Gastroesophageal sphincter (tissue), 4 donors: ENCODE measurements around the gene KLK11. TPM values are rescaled to one million over a fixed set of nuclear protein-coding genes. Genes with fewer than 3 reads are reported as not detected.

Experiments
- ATAC-seq: fragments of 150-250 bp; one replicate; pipeline ENCODE4 v1.9.1; 2016; ENCODE audit warnings: mild to moderate bottlenecking, moderate library complexity
- H3K27ac ChIP-seq, 4 donors: fragments of 200-600 bp; sonication (generic) in 3 of 4; 1 replicate in 3 of 4; 2 replicates in 1 of 4; pipeline ENCODE4 v1.5.1; 2016 to 2019
- H3K27me3 ChIP-seq: fragments of 200-600 bp; sonication (generic); one replicate; pipeline ENCODE4 v1.5.1; 2019
- H3K36me3 ChIP-seq, 2 donors: fragments of 200-600 bp; sonication (generic); one replicate each; pipeline ENCODE4 v1.5.1; 2019; ENCODE audit warnings: control low read depth in 1 of 2
- H3K4me1 ChIP-seq, 3 donors: fragments of 200-600 bp; sonication (generic); 1 replicate in 2 of 3; 2 replicates in 1 of 3; pipeline ENCODE4 v1.5.1; 2016 to 2019; ENCODE audit warnings: control low read depth in 2 of 3
- H3K4me3 ChIP-seq, 2 donors: fragments of 200-600 bp; sonication (generic); one replicate each; pipeline ENCODE4 v1.5.1; 2019; ENCODE audit warnings: mild to moderate bottlenecking in 1 of 2, moderate library complexity in 1 of 2
- H3K9me3 ChIP-seq, 3 donors: fragments of 200-600 bp; sonication (generic); one replicate each; pipeline ENCODE4 v1.5.1; 2017 to 2019; ENCODE audit warnings: control low read depth in 2 of 3
- CTCF ChIP-seq, 4 experiments: fragments of 200-600 bp in 2 of 4; fragments of 450-650 bp in 2 of 4; sonication (generic) in 1 of 4; IDR thresholded peaks; one replicate each; pipeline ENCODE4 v1.5.1; 2017 to 2019; ENCODE audit warnings: antibody characterized with exemption in 4 of 4, mild to moderate bottlenecking in 2 of 4, moderate library complexity in 2 of 4
- EP300 ChIP-seq: sonication (generic); formaldehyde crosslinking; IDR thresholded peaks from one replicate; pipeline ENCODE4 v1.6.1; 2017; ENCODE audit warnings: antibody characterized with exemption, mild to moderate bottlenecking
- POLR2A ChIP-seq, 2 donors: fragments of 450-650 bp; IDR thresholded peaks; one replicate each; pipeline ENCODE4 v1.6.1; 2017; ENCODE audit warnings: antibody characterized with exemption in 2 of 2, mild to moderate bottlenecking in 2 of 2, moderate library complexity in 1 of 2
- POLR2AphosphoS5 ChIP-seq: sonication (generic); formaldehyde crosslinking; IDR thresholded peaks from one replicate; pipeline ENCODE4 v1.6.1; 2017; ENCODE audit warnings: antibody characterized with exemption
- WGBS, 2 donors: methylation state at CpG; one replicate each; pipeline ENCODE4 v1.1.5; 2018; ENCODE audit warnings: low coverage in 1 of 2; 5-methylcytosine and 5-hydroxymethylcytosine counted together
- total RNA-seq, 4 donors: library from RNA; depleted of rRNA; stranded (reverse); fragments of >200 nt; gene quantifications; one replicate each; pipeline ENCODE4 v1.1.0, GENCODE V29; 2016

Gene KLK11
- total RNA-seq, 4 donors from 2014 or later, result 0.78 to 12.3 TPM; not detected in 2

- TF ChIP-seq CTCF (IDR thresholded peaks at IDR 0.05) (no peak), EP300 (no peak), POLR2A (IDR thresholded peaks at IDR 0.05) (no peak), POLR2AphosphoS5 (no peak)
- Histone ChIP-seq H3K4me3 (no peak within 1 kb of the TSS), H3K36me3 (no peaks in the 10 kb centered on the region), H3K4me1 (no peaks in the 10 kb centered on the region), H3K27ac (no peak within 1 kb of the TSS), H3K27me3 (peaks cover 84% of the 10 kb centered on the region), H3K9me3 (peaks cover 0 to 4% (median 0%) of the 10 kb centered on the region in 3 donors)
- ATAC-seq, result no peak
- WGBS, 2 donors, result 11% methylated on average over 9 of the region's 28 CpGs; no CpG with 5 or more reads in 1 of the 2 donors
Observed at GRCh38 chr19:50983625-50984292, 42.7 kb downstream of the KLK11 start, which contains the start of gene KLK7. Gene KLK7, minus strand, starts transcription at chr19:50983917. Its CDS starts 1,518 bp downstream, at chr19:50982399.

GRCh38 chr19:50982186-50982585 lies 44.2 kb downstream of the KLK11 start:
- no peaks in the 10 kb centered on the region for H3K4me1 ChIP-seq
- WGBS, 2 donors, result 35 to 65% methylated on average over 2 of the region's 4 CpGs
- ATAC-seq, result no peak
- peaks cover 0 to 4% (median 0%) of the 10 kb centered on the region in 3 donors for H3K9me3 ChIP-seq
- TF ChIP-seq POLR2A (IDR thresholded peaks at IDR 0.05), result no peak
- no peak for TF ChIP-seq POLR2AphosphoS5
- TF ChIP-seq CTCF (IDR thresholded peaks at IDR 0.05), result no peak
- TF ChIP-seq EP300, result no peak
- no peak overlapping the region for H3K27ac ChIP-seq
- H3K36me3 ChIP-seq, result no peaks in the 10 kb centered on the region
- peaks cover 88% of the 10 kb centered on the region for H3K27me3 ChIP-seq
- H3K4me3 ChIP-seq, result no peak overlapping the region

GRCh38 chr19:50981587-50982146 lies 44.7 kb downstream of the KLK11 start:
- H3K4me1 ChIP-seq, result no peaks in the 10 kb centered on the region
- TF ChIP-seq POLR2AphosphoS5, result no peak
- TF ChIP-seq POLR2A (IDR thresholded peaks at IDR 0.05), result no peak
- no peak for TF ChIP-seq EP300
- no peak for TF ChIP-seq CTCF (IDR thresholded peaks at IDR 0.05)
- peaks cover 91% of the 10 kb centered on the region for H3K27me3 ChIP-seq
- no peak overlapping the region for H3K4me3 ChIP-seq
- no peak for ATAC-seq
- H3K27ac ChIP-seq, result no peak overlapping the region
- 48% methylated on average over 6 to 7 of the region's 11 CpGs for WGBS, 2 donors
- H3K36me3 ChIP-seq, result no peaks in the 10 kb centered on the region
- H3K9me3 ChIP-seq, result peaks cover 0 to 4% (median 0%) of the 10 kb centered on the region in 3 donors

GRCh38 chr19:50980208-50980607 lies 46.2 kb downstream of the KLK11 start:
- ATAC-seq, result no peak
- Histone ChIP-seq H3K9me3 (no peaks in the 10 kb centered on the region), H3K36me3 (no peaks in the 10 kb centered on the region), H3K27me3 (peaks cover 94% of the 10 kb centered on the region), H3K4me3 (no peak overlapping the region), H3K4me1 (no peaks in the 10 kb centered on the region), H3K27ac (no peak overlapping the region)
- no peak for TF ChIP-seq POLR2A (IDR thresholded peaks at IDR 0.05)
- no peak for TF ChIP-seq EP300
- TF ChIP-seq POLR2AphosphoS5, result no peak
- no peak for TF ChIP-seq CTCF (IDR thresholded peaks at IDR 0.05)
- WGBS, 2 donors, result 30 to 50% methylated on average over 2 to 3 of the region's 13 CpGs

- WGBS, 2 donors, result 0 to 40% methylated on average over 1 of the region's 8 CpGs
- H3K27ac ChIP-seq, result no peak overlapping the region
- H3K27me3 ChIP-seq, result peaks cover 91% of the 10 kb centered on the region
- no peak for ATAC-seq
- H3K36me3 ChIP-seq, result no peaks in the 10 kb centered on the region
- no peaks in the 10 kb centered on the region for H3K4me1 ChIP-seq
- H3K4me3 ChIP-seq, result no peak overlapping the region
- no peaks in the 10 kb centered on the region for H3K9me3 ChIP-seq
- no peak for TF ChIP-seq CTCF (IDR thresholded peaks at IDR 0.05)
- no peak for TF ChIP-seq POLR2A (IDR thresholded peaks at IDR 0.05)
- no peak for TF ChIP-seq POLR2AphosphoS5
- TF ChIP-seq EP300, result no peak
Observed at GRCh38 chr19:50979758-50980157, 46.7 kb downstream of the KLK11 start.
